Measurements from ENCODE around the gene SLC14A1.

SLC14A1 gene

DNA sequence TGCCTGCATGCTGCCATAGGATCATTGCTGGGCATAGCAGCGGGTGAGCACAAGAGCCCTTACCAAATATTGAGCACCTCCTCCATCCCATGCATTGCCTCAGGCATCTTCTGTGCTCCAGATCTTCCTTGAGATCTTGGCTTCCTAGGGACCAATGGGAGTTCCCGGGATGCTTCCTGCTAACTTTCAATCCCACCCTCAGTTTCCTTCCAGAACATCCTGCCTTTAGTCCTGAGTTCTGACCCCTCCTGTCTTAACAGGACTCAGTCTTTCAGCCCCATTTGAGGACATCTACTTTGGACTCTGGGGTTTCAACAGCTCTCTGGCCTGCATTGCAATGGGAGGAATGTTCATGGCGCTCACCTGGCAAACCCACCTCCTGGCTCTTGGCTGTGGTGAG lies 15.3 kb downstream of the SLC14A1 start:
- no peak overlapping the region for H3K27ac ChIP-seq (ENCODE audit: low read depth, low read length)
- no peaks in the 10 kb centered on the region for H3K79me1 ChIP-seq (ENCODE audit: low read length)
- no peak overlapping the region for H3K4me3 ChIP-seq (ENCODE audit: low read depth, low read length)
- no peaks in the 10 kb centered on the region for H3K27me3 ChIP-seq (ENCODE audit: insufficient read depth, low read length)
- H3K79me2 ChIP-seq (ENCODE audit: control insufficient read depth, insufficient read depth, low read length, poor library complexity): no peaks in the 10 kb centered on the region
- no peak overlapping the region for H3K9ac ChIP-seq (ENCODE audit: low read length)
- H3K4me2 ChIP-seq (ENCODE audit: low read length): no peak overlapping the region
- H2BK12ac ChIP-seq (ENCODE audit: low read length): no peak overlapping the region
- peaks cover 0 to 2% of the 10 kb centered on the region in 2 experiments for H3K4me1 ChIP-seq (ENCODE audit: control insufficient read depth in 1 of 2, insufficient read depth in 2 of 2, low read length in 2 of 2)
- H2AFZ ChIP-seq (ENCODE audit: insufficient read depth, low read length, poor library complexity): no peak overlapping the region
- H2BK5ac ChIP-seq (ENCODE audit: low read depth, low read length, poor library complexity): no peak overlapping the region
- no CpG with 5 or more reads among the region's 3 CpGs for WGBS (ENCODE audit: extremely low coverage, insufficient coverage, insufficient read length)
- no peaks in the 10 kb centered on the region for H3K36me3 ChIP-seq (ENCODE audit: control insufficient read depth in 1 of 2, insufficient read depth in 2 of 2, low read length in 2 of 2)
- no peak overlapping the region for H4K8ac ChIP-seq (ENCODE audit: low read depth, low read length)
- DNase-seq: no peak
- no peak overlapping the region for H3K23ac ChIP-seq (ENCODE audit: low read length)
- no peak overlapping the region for H4K91ac ChIP-seq (ENCODE audit: low read depth, low read length)
- H3K18ac ChIP-seq (ENCODE audit: low read length): no peak overlapping the region
- no peak overlapping the region for H2BK120ac ChIP-seq (ENCODE audit: insufficient read depth, low read length, poor library complexity)
- no peak overlapping the region for H3K4ac ChIP-seq (ENCODE audit: low read depth, low read length)
- H3K14ac ChIP-seq (ENCODE audit: low read length): no peak overlapping the region
- no peak overlapping the region for H4K12ac ChIP-seq (ENCODE audit: low read depth, low read length)
- no peaks in the 10 kb centered on the region for H3K9me3 ChIP-seq (ENCODE audit: insufficient read depth, low read depth, low read length)
- no peak overlapping the region for H2AK5ac ChIP-seq (ENCODE audit: low read length)

DNA sequence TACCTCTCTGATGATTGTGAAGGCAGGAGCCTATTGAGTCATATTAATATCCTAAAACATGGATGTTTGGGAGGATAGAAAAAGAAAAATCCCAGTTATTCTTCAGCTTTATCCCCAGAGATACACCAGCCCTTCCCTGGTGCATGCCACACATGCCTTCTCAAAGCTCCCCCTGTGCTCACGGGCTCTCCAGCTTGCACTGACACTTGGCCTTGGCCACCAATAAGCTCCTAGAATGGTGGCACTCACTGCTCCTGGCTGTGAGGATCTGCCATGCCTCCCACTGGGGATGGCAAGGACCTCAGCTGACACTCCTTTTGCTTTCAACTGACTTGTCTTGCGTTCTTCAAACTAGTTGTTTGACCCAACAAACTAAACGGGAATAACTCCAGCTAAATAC lies 15.9 kb downstream of the SLC14A1 start:
- Histone ChIP-seq H3K14ac (ENCODE audit: low read length) (no peak overlapping the region), H3K79me1 (ENCODE audit: low read length) (no peaks in the 10 kb centered on the region), H3K9ac (ENCODE audit: low read length) (no peak overlapping the region), H4K91ac (ENCODE audit: low read depth, low read length) (no peak overlapping the region), H3K18ac (ENCODE audit: low read length) (no peak overlapping the region), H3K23ac (ENCODE audit: low read length) (no peak overlapping the region), H3K79me2 (ENCODE audit: control insufficient read depth, insufficient read depth, low read length, poor library complexity) (no peaks in the 10 kb centered on the region), H3K27ac (ENCODE audit: low read depth, low read length) (no peak overlapping the region), H3K36me3 (ENCODE audit: control insufficient read depth in 1 of 2, insufficient read depth in 2 of 2, low read length in 2 of 2) (no peaks in the 10 kb centered on the region), H3K4me3 (ENCODE audit: low read depth, low read length) (no peak overlapping the region), H3K9me3 (ENCODE audit: insufficient read depth, low read depth, low read length) (no peaks in the 10 kb centered on the region), H4K8ac (ENCODE audit: low read depth, low read length) (no peak overlapping the region), H2AK5ac (ENCODE audit: low read length) (no peak overlapping the region), H2BK120ac (ENCODE audit: insufficient read depth, low read length, poor library complexity) (no peak overlapping the region), H2AFZ (ENCODE audit: insufficient read depth, low read length, poor library complexity) (no peak overlapping the region), H3K4me1 (ENCODE audit: control insufficient read depth in 1 of 2, insufficient read depth in 2 of 2, low read length in 2 of 2) (peaks cover 0 to 2% of the 10 kb centered on the region in 2 experiments), H2BK12ac (ENCODE audit: low read length) (no peak overlapping the region), H3K27me3 (ENCODE audit: insufficient read depth, low read length) (no peaks in the 10 kb centered on the region), H3K4me2 (ENCODE audit: low read length) (no peak overlapping the region), H4K12ac (ENCODE audit: low read depth, low read length) (no peak overlapping the region), H2BK5ac (ENCODE audit: low read depth, low read length, poor library complexity) (no peak overlapping the region), H3K4ac (ENCODE audit: low read depth, low read length) (no peak overlapping the region)
- no peak for DNase-seq
- WGBS (ENCODE audit: extremely low coverage, insufficient coverage, insufficient read length): no CpG with 5 or more reads among the region's 3 CpGs

- no peaks in the 10 kb centered on the region for H3K36me3 ChIP-seq (ENCODE audit: control insufficient read depth in 1 of 2, insufficient read depth in 2 of 2, low read length in 2 of 2)
- no peak overlapping the region for H4K8ac ChIP-seq (ENCODE audit: low read depth, low read length)
- no peak overlapping the region for H2BK5ac ChIP-seq (ENCODE audit: low read depth, low read length, poor library complexity)
Measured at GRCh38 chr18:45741056-45741455, 17.1 kb downstream of the SLC14A1 start.

GRCh38 chr18:45745817-45746461 lies 22.0 kb downstream of the SLC14A1 start:
- Histone ChIP-seq H3K79me2 (ENCODE audit: control insufficient read depth, insufficient read depth, low read length, poor library complexity) (no peaks in the 10 kb centered on the region), H3K27ac (ENCODE audit: low read depth, low read length) (no peak overlapping the region), H3K23ac (ENCODE audit: low read length) (no peak overlapping the region), H3K14ac (ENCODE audit: low read length) (no peak overlapping the region), H3K9ac (ENCODE audit: low read length) (no peak overlapping the region), H3K36me3 (ENCODE audit: control insufficient read depth in 1 of 2, insufficient read depth in 2 of 2, low read length in 2 of 2) (no peaks in the 10 kb centered on the region), H3K4me3 (ENCODE audit: low read depth, low read length) (no peak overlapping the region), H3K27me3 (ENCODE audit: insufficient read depth, low read length) (no peaks in the 10 kb centered on the region), H4K91ac (ENCODE audit: low read depth, low read length) (no peak overlapping the region), H3K9me3 (ENCODE audit: insufficient read depth, low read depth, low read length) (peaks cover 2% of the 10 kb centered on the region), H2BK120ac (ENCODE audit: insufficient read depth, low read length, poor library complexity) (no peak overlapping the region), H3K18ac (ENCODE audit: low read length) (no peak overlapping the region), H2BK12ac (ENCODE audit: low read length) (no peak overlapping the region), H2BK5ac (ENCODE audit: low read depth, low read length, poor library complexity) (no peak overlapping the region), H2AK5ac (ENCODE audit: low read length) (no peak overlapping the region), H3K79me1 (ENCODE audit: low read length) (no peaks in the 10 kb centered on the region), H2AFZ (ENCODE audit: insufficient read depth, low read length, poor library complexity) (no peak overlapping the region), H3K4ac (ENCODE audit: low read depth, low read length) (no peak overlapping the region), H3K4me2 (ENCODE audit: low read length) (no peak overlapping the region), H3K4me1 (ENCODE audit: control insufficient read depth in 1 of 2, insufficient read depth in 2 of 2, low read length in 2 of 2) (no peaks in the 10 kb centered on the region), H4K12ac (ENCODE audit: low read depth, low read length) (no peak overlapping the region), H4K8ac (ENCODE audit: low read depth, low read length) (no peak overlapping the region)
- DNase-seq: no peak
- WGBS (ENCODE audit: extremely low coverage, insufficient coverage, insufficient read length): no CpG with 5 or more reads among the region's 5 CpGs

More at GRCh38 chr18:45741056-45741455, 17.1 kb downstream of the SLC14A1 start:
- no peak overlapping the region for H3K4me3 ChIP-seq (ENCODE audit: low read depth, low read length)
- H2BK12ac ChIP-seq (ENCODE audit: low read length): no peak overlapping the region
- H3K23ac ChIP-seq (ENCODE audit: low read length): no peak overlapping the region
- H3K4me2 ChIP-seq (ENCODE audit: low read length): no peak overlapping the region
- no peak for DNase-seq
- no peaks in the 10 kb centered on the region for H3K79me1 ChIP-seq (ENCODE audit: low read length)
- H3K79me2 ChIP-seq (ENCODE audit: control insufficient read depth, insufficient read depth, low read length, poor library complexity): no peaks in the 10 kb centered on the region
- no peak overlapping the region for H3K4ac ChIP-seq (ENCODE audit: low read depth, low read length)
- no peak overlapping the region for H3K14ac ChIP-seq (ENCODE audit: low read length)
- H4K91ac ChIP-seq (ENCODE audit: low read depth, low read length): no peak overlapping the region
- H2BK120ac ChIP-seq (ENCODE audit: insufficient read depth, low read length, poor library complexity): no peak overlapping the region
- H2AK5ac ChIP-seq (ENCODE audit: low read length): no peak overlapping the region
- no peak overlapping the region for H3K9ac ChIP-seq (ENCODE audit: low read length)
- H4K12ac ChIP-seq (ENCODE audit: low read depth, low read length): no peak overlapping the region
- no CpG with 5 or more reads among the region's 3 CpGs for WGBS (ENCODE audit: extremely low coverage, insufficient coverage, insufficient read length)
- no peak overlapping the region for H3K27ac ChIP-seq (ENCODE audit: low read depth, low read length)
- peaks cover 0 to 2% of the 10 kb centered on the region in 2 experiments for H3K4me1 ChIP-seq (ENCODE audit: control insufficient read depth in 1 of 2, insufficient read depth in 2 of 2, low read length in 2 of 2)
- H2AFZ ChIP-seq (ENCODE audit: insufficient read depth, low read length, poor library complexity): no peak overlapping the region
- no peaks in the 10 kb centered on the region for H3K27me3 ChIP-seq (ENCODE audit: insufficient read depth, low read length)
- no peak overlapping the region for H3K18ac ChIP-seq (ENCODE audit: low read length)
- H3K9me3 ChIP-seq (ENCODE audit: insufficient read depth, low read depth, low read length): peaks cover 2% of the 10 kb centered on the region
